NCI-H1694 treated with DMSO at 0.1 percent for 48 hours (cell line): Measurements from ENCODE around the gene VEZT.
"Not testable (repeated sequence)": the region's sequence is repeated elsewhere in the genome, so short reads cannot be mapped to it uniquely, and the experiment has no call there.

ENCODE experiments used
- DNase-seq: peaks from one replicate; lab custom pipeline; 2025; lab: John Stamatoyannopoulos, UW

The VEZT gene

GRCh38 chr12:95319694-95320331, 102.2 kb downstream of the VEZT start:
- DNase-seq, result no peak

GRCh38 chr12:95321516-95322246, 104.1 kb downstream of the VEZT start:
- no peak for DNase-seq

GRCh38 chr12:95322326-95322725, 104.7 kb downstream of the VEZT start:
- no peak for DNase-seq

GRCh38 chr12:95323212-95323611, 105.6 kb downstream of the VEZT start:
- no peak for DNase-seq

- DNase-seq, result not testable (repeated sequence)
These were observed 106.6 kb downstream of the VEZT start for GRCh38 chr12:95324246-95324645.

GRCh38 chr12:95325501-95325900, 107.9 kb downstream of the VEZT start:
- DNase-seq, result no peak

GRCh38 chr12:95326445-95326844, 108.8 kb downstream of the VEZT start:
- DNase-seq, result no peak

GRCh38 chr12:95326855-95327254, 109.2 kb downstream of the VEZT start:
- DNase-seq, result no peak

GRCh38 chr12:95328708-95329107, 111.1 kb downstream of the VEZT start:
- DNase-seq, result no peak

- peak; percentile 58 for DNase-seq
These were observed 118.3 kb downstream of the VEZT start for GRCh38 chr12:95335948-95336347.

GRCh38 chr12:95336387-95337067, 118.9 kb downstream of the VEZT start:
- DNase-seq, result peak; percentile 91

GRCh38 chr12:95337146-95337545, 119.5 kb downstream of the VEZT start:
- DNase-seq, result no peak

GRCh38 chr12:95339086-95339788, 121.6 kb downstream of the VEZT start:
- DNase-seq, result no peak

- DNase-seq, result no peak
These were observed 124.4 kb downstream of the VEZT start for GRCh38 chr12:95342008-95342407.

- DNase-seq, result no peak
These were observed 126.0 kb downstream of the VEZT start for GRCh38 chr12:95343461-95344230.

- DNase-seq, result no peak
These were observed 131.7 kb downstream of the VEZT start for GRCh38 chr12:95349291-95349690.

- DNase-seq, result no peak
These were observed 134.1 kb downstream of the VEZT start for GRCh38 chr12:95351748-95352147.
